Keratinocyte (primary cell): ENCODE measurements around the gene PXYLP1. TPM values are rescaled to one million over a fixed set of nuclear protein-coding genes. Genes with fewer than 3 reads are reported as not detected.

Source experiments
- DNase-seq: peaks from one replicate; pipeline ENCODE4 v3.0.0-alpha.2; 2011; ENCODE audit warnings: low read depth, missing footprints, low spot score
- FAIRE-seq: peaks from 2 replicates; lab custom pipeline; 2011; peaks lifted over from hg19 to GRCh38; lab: Jason Lieb, UNC
- H2AFZ ChIP-seq: 2 replicates; pipeline ENCODE4 v1.6.0; 2012; ENCODE audit warnings: low read length, control low read depth, inconsistent platforms; ENCODE audit not compliant: control insufficient read depth
- H3K27ac ChIP-seq: 2 replicates; pipeline ENCODE4 v1.5.1; 2011; ENCODE audit warnings: low read length; ENCODE audit not compliant: control insufficient read depth, insufficient read depth
- H3K27me3 ChIP-seq: 3 replicates; pipeline ENCODE4 v1.6.0; 2011; ENCODE audit warnings: low read length; ENCODE audit not compliant: control insufficient read depth, insufficient read depth; ENCODE audit errors: extremely low read depth
- H3K36me3 ChIP-seq, 2 experiments: 2 replicates in 1 of 2; 3 replicates in 1 of 2; pipeline ENCODE4 v1.5.1; 2011; ENCODE audit warnings: low read length in 2 of 2, mild to moderate bottlenecking in 1 of 2; ENCODE audit not compliant: control insufficient read depth in 2 of 2, insufficient read depth in 2 of 2; ENCODE audit errors: extremely low read depth in 1 of 2
- H3K4me1 ChIP-seq: 3 replicates; pipeline ENCODE4 v1.5.1; 2011; ENCODE audit warnings: low read length; ENCODE audit not compliant: control insufficient read depth, insufficient read depth; ENCODE audit errors: extremely low read depth
- H3K4me2 ChIP-seq: 3 replicates; pipeline ENCODE4 v1.6.0; 2011; ENCODE audit warnings: low read depth, low read length; ENCODE audit not compliant: control insufficient read depth, insufficient read depth; ENCODE audit errors: extremely low read depth
- H3K4me3 ChIP-seq, 3 experiments: fragments of 200-600 bp in 1 of 3; sonication (generic) in 1 of 3; 2 replicates in 2 of 3; 3 replicates in 1 of 3; pipeline ENCODE4 v1.5.1; 2011 to 2016; ENCODE audit warnings: low read length in 3 of 3, mild to moderate bottlenecking in 3 of 3, control low read depth in 2 of 3, inconsistent platforms in 1 of 3, low read depth in 1 of 3, mixed read lengths in 1 of 3, mixed run types in 1 of 3, moderate library complexity in 1 of 3; ENCODE audit not compliant: control insufficient read depth in 2 of 3, insufficient read depth in 2 of 3; ENCODE audit errors: extremely low read depth in 1 of 3
- H3K79me2 ChIP-seq: 2 replicates; pipeline ENCODE4 v1.6.0; 2012; ENCODE audit warnings: low read length; ENCODE audit not compliant: control insufficient read depth, insufficient read depth
- H3K9ac ChIP-seq: 3 replicates; pipeline ENCODE4 v1.6.0; 2011; ENCODE audit warnings: low read length; ENCODE audit not compliant: control insufficient read depth, insufficient read depth; ENCODE audit errors: extremely low read depth
- H3K9me1 ChIP-seq: 3 replicates; pipeline ENCODE4 v1.6.0; 2011; ENCODE audit warnings: low read length; ENCODE audit not compliant: control insufficient read depth, insufficient read depth; ENCODE audit errors: extremely low read depth
- H3K9me3 ChIP-seq: 2 replicates; pipeline ENCODE4 v1.5.1; 2012; ENCODE audit warnings: low read depth, low read length; ENCODE audit not compliant: control insufficient read depth
- H4K20me1 ChIP-seq: 3 replicates; pipeline ENCODE4 v1.6.0; 2011; ENCODE audit warnings: low read length; ENCODE audit not compliant: control insufficient read depth, insufficient read depth; ENCODE audit errors: extremely low read depth
- EZH2 ChIP-seq: IDR thresholded peaks from one replicate; pipeline ENCODE4 v1.6.1; 2012; ENCODE audit warnings: inconsistent platforms, mild to moderate bottlenecking, low read length, moderate library complexity
- dilution Hi-C: fragments of 300-500 bp; cut with MboI; formaldehyde crosslinking; loops from one replicate; pipeline ENCODE4 v1.7.0; 2020; ENCODE audit warnings: low sequenced_read_pairs; ENCODE audit not compliant: extremely low pct_ligation_motif_present
- polyA plus RNA-seq, 5 experiments: library from polyadenylated mRNA; depleted of rRNA in 3 of 5; stranded (reverse) in 3 of 5; stranded (forward) in 1 of 5; unstranded in 1 of 5; fragments of >200 nt; gene quantifications; 1 replicate in 1 of 5; 2 replicates in 3 of 5; 3 replicates in 1 of 5; pipeline versions ENCODE4 v1.2.1 to v1.2.3, GENCODE V29; 2011 to 2012; ENCODE audit warnings: missing spikeins in 2 of 5, low read depth in 1 of 5, low replicate concordance in 1 of 5
- TF ChIP-seq, protein P1 (sequence below), 3 experiments: IDR thresholded peaks in 1 of 3; conservative IDR thresholded peaks in 1 of 3; optimal IDR thresholded peaks in 1 of 3; 2 replicates in 2 of 3; 3 replicates in 1 of 3; pipeline versions ENCODE3 to v1.5.1; 2011; ENCODE audit warnings: low read length in 3 of 3, mild to moderate bottlenecking in 3 of 3, moderate library complexity in 2 of 3, control low read depth in 1 of 3, inconsistent platforms in 1 of 3; ENCODE audit not compliant: insufficient read depth in 2 of 3; ENCODE audit errors: extremely low read depth in 1 of 3

The PXYLP1 gene
- polyA plus RNA-seq, 1 donor (not counting 4 experiments of a cell fraction or from before 2014, with no cell fraction given), result 3.0 TPM

DNA sequence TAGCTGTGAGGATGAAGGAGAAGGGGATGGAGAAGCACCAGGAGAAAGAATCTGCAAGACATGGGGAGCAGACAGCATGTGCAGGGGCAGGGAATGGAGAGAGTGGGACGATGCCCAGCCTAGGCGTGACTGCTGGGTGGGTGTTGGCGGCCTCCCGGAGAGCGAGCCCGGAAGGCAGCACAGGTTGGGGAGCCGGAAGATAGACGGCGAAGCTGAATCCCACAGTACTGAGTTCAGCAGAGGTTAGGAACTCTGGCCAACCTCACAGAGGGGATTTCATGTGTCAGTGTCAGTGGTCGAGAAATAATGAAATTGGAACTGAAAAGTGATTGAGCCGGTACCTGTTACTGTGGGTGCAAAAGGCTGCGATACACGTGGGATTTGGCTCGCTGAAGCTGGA lies 55.2 kb downstream of the PXYLP1 start:
- H2AFZ ChIP-seq, result no peak overlapping the region
- H3K4me3 ChIP-seq, result no peak overlapping the region
- no peaks in the 10 kb centered on the region for H3K79me2 ChIP-seq
- no peaks in the 10 kb centered on the region for H4K20me1 ChIP-seq
- H3K9me3 ChIP-seq, result no peaks in the 10 kb centered on the region
- no peaks in the 10 kb centered on the region for H3K36me3 ChIP-seq
- TF ChIP-seq, protein P1, sequence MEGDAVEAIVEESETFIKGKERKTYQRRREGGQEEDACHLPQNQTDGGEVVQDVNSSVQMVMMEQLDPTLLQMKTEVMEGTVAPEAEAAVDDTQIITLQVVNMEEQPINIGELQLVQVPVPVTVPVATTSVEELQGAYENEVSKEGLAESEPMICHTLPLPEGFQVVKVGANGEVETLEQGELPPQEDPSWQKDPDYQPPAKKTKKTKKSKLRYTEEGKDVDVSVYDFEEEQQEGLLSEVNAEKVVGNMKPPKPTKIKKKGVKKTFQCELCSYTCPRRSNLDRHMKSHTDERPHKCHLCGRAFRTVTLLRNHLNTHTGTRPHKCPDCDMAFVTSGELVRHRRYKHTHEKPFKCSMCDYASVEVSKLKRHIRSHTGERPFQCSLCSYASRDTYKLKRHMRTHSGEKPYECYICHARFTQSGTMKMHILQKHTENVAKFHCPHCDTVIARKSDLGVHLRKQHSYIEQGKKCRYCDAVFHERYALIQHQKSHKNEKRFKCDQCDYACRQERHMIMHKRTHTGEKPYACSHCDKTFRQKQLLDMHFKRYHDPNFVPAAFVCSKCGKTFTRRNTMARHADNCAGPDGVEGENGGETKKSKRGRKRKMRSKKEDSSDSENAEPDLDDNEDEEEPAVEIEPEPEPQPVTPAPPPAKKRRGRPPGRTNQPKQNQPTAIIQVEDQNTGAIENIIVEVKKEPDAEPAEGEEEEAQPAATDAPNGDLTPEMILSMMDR (optimal IDR thresholded peaks at IDR 0.05 in 1 of 3, IDR thresholded peaks at IDR 0.05 in 1 of 3, conservative IDR thresholded peaks at IDR 0.05 in 1 of 3; ENCODE audit: extremely low read depth in 1 of 3, insufficient read depth in 2 of 3, low read length in 3 of 3), result no peak
- TF ChIP-seq EZH2, result no peak
- no peaks in the 10 kb centered on the region for H3K4me1 ChIP-seq
- DNase-seq, result no peak
- dilution Hi-C loops, result no loop called here
- no peak overlapping the region for H3K4me2 ChIP-seq
- no peaks in the 10 kb centered on the region for H3K9me1 ChIP-seq
- H3K9ac ChIP-seq, result no peak overlapping the region
- no peak overlapping the region for H3K27ac ChIP-seq
- no peaks in the 10 kb centered on the region for H3K27me3 ChIP-seq
- FAIRE-seq, result no peak

DNA sequence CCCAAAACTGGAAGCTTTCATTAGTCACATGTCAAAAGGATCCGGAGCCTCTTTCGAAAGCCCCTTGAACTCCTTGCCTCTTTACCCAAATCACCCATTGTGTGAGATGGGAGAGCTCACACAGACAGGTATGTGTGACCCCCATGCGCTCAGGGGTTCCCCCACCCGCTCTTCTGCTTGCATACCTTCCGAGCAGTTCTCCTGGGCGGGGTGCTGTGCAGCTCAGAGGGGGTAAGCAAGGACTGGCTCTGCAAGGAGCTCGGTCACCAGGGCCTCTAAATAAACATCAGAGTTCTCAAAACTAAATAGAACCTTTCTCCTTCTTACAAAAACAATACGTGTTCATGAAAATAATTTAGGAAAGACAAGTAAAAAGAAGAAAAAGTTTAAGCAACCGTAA lies 55.7 kb downstream of the PXYLP1 start:
- Histone ChIP-seq H3K27me3 (no peaks in the 10 kb centered on the region), H4K20me1 (no peaks in the 10 kb centered on the region), H3K79me2 (no peaks in the 10 kb centered on the region), H3K36me3 (no peaks in the 10 kb centered on the region), H3K4me2 (no peak overlapping the region), H3K27ac (no peak overlapping the region), H2AFZ (no peak overlapping the region), H3K9ac (no peak overlapping the region), H3K4me1 (no peaks in the 10 kb centered on the region), H3K9me1 (no peaks in the 10 kb centered on the region), H3K4me3 (no peak overlapping the region), H3K9me3 (no peaks in the 10 kb centered on the region)
- no peak for TF ChIP-seq EZH2
- TF ChIP-seq, protein P1 (optimal IDR thresholded peaks at IDR 0.05 in 1 of 3, IDR thresholded peaks at IDR 0.05 in 1 of 3, conservative IDR thresholded peaks at IDR 0.05 in 1 of 3; ENCODE audit: extremely low read depth in 1 of 3, insufficient read depth in 2 of 3, low read length in 3 of 3), result no peak
- dilution Hi-C loops, result no loop called here
- no peak for FAIRE-seq
- no peak for DNase-seq
